Frontal cortex (tissue), 4 donors: Measurements from ENCODE around the gene TBC1D1. TPM values are rescaled to one million over a fixed set of nuclear protein-coding genes. Genes with fewer than 3 reads are reported as not detected.

Source experiments
- DNase-seq, 2 donors: peaks; one replicate each; pipeline ENCODE4 v3.0.0; 2012; ENCODE audit warnings: low spot score in 2 of 2
- FAIRE-seq: peaks from 2 replicates; lab custom pipeline; 2012; peaks lifted over from hg19 to GRCh38; lab: Jason Lieb, UNC
- total RNA-seq: library from RNA; depleted of rRNA; stranded (reverse); fragments of >200 nt; gene quantifications from one replicate; pipeline ENCODE4 v1.2.3, GENCODE V29; 2014
- donor health status: control.
- donor health status: control.
- donor health status: control.

The TBC1D1 gene
- total RNA-seq, 1 donor from 2014 or later: 64.8 TPM

- FAIRE-seq: no peak
Observed at GRCh38 chr4:38084877-38085711, 194.2 kb downstream of the TBC1D1 start.

GRCh38 chr4:38085751-38086150 is 194.9 kb downstream of the TBC1D1 start:
- DNase-seq: no peak
- FAIRE-seq: no peak

More at GRCh38 chr4:38084877-38085711, 194.2 kb downstream of the TBC1D1 start:
- DNase-seq: no peak

- DNase-seq: no peak
- FAIRE-seq: no peak
Observed at GRCh38 chr4:38086151-38086848, 195.4 kb downstream of the TBC1D1 start.

GRCh38 chr4:38086849-38087226 is 196.0 kb downstream of the TBC1D1 start:
- DNase-seq (no peak), FAIRE-seq (no peak)

- FAIRE-seq: no peak
Observed at GRCh38 chr4:38088321-38088720, 197.4 kb downstream of the TBC1D1 start.

GRCh38 chr4:38089961-38090360 is 199.1 kb downstream of the TBC1D1 start:
- DNase-seq (no peak), FAIRE-seq (no peak)

More at GRCh38 chr4:38088321-38088720, 197.4 kb downstream of the TBC1D1 start:
- DNase-seq: no peak

- no peak for DNase-seq
- FAIRE-seq: no peak
Observed at GRCh38 chr4:38090455-38091246, 199.8 kb downstream of the TBC1D1 start.

- DNase-seq: no peak
- no peak for FAIRE-seq
Observed at GRCh38 chr4:38091636-38092035, 200.8 kb downstream of the TBC1D1 start.

GRCh38 chr4:38092701-38093100 is 201.8 kb downstream of the TBC1D1 start:
- no peak for DNase-seq
- FAIRE-seq: no peak

GRCh38 chr4:38094419-38094818 is 203.5 kb downstream of the TBC1D1 start:
- DNase-seq (no peak), FAIRE-seq (no peak)

GRCh38 chr4:38095691-38096090 is 204.8 kb downstream of the TBC1D1 start:
- FAIRE-seq (no peak), DNase-seq (no peak)

GRCh38 chr4:38097818-38098217 is 206.9 kb downstream of the TBC1D1 start:
- no peak for DNase-seq
- no peak for FAIRE-seq

- DNase-seq: no peak
Observed at GRCh38 chr4:38099020-38099600, 208.2 kb downstream of the TBC1D1 start.

GRCh38 chr4:38099908-38100407 is 209.1 kb downstream of the TBC1D1 start:
- DNase-seq: no peak
- FAIRE-seq: no peak

More at GRCh38 chr4:38099020-38099600, 208.2 kb downstream of the TBC1D1 start:
- no peak for FAIRE-seq

- FAIRE-seq (no peak), DNase-seq (no peak)
Observed at GRCh38 chr4:38100474-38101255, 209.8 kb downstream of the TBC1D1 start.

- no peak for FAIRE-seq
- DNase-seq: no peak
Observed at GRCh38 chr4:38101563-38101962, 210.7 kb downstream of the TBC1D1 start.

GRCh38 chr4:38102957-38103588 is 212.2 kb downstream of the TBC1D1 start:
- DNase-seq (no peak), FAIRE-seq (no peak)

GRCh38 chr4:38105475-38106220 is 214.8 kb downstream of the TBC1D1 start:
- no peak for FAIRE-seq
- no peak for DNase-seq
